Stomach (tissue), 9 donors: Measurements from ENCODE around the gene CSF2. TPM values are rescaled to one million over a fixed set of nuclear protein-coding genes. Genes with fewer than 3 reads are reported as not detected.

Source experiments
- DNase-seq, 2 donors: peaks; one replicate each; pipeline versions ENCODE4 v3.0.0 to v3.0.0-alpha.2; 2013 to 2019
- H3K27ac ChIP-seq, 5 donors: fragments of 200-600 bp in 4 of 5; sonication (generic) in 4 of 5; one replicate each; pipeline ENCODE4 v1.5.1; 2013 to 2019; ENCODE audit warnings: mild to moderate bottlenecking in 1 of 5, moderate library complexity in 1 of 5
- H3K27me3 ChIP-seq, 3 donors: fragments of 200-600 bp; sonication (generic); one replicate each; pipeline ENCODE4 v1.5.1; 2017 to 2019; ENCODE audit warnings: mixed run types in 1 of 3
- H3K36me3 ChIP-seq, 4 donors: fragments of 200-600 bp; sonication (generic); 1 replicate in 3 of 4; 2 replicates in 1 of 4; pipeline ENCODE4 v1.5.1; 2016 to 2019
- H3K4me1 ChIP-seq, 4 donors: fragments of 200-600 bp; sonication (generic); one replicate each; pipeline ENCODE4 v1.5.1; 2016 to 2019
- H3K4me3 ChIP-seq, 4 donors: fragments of 200-600 bp; sonication (generic) in 3 of 4; one replicate each; pipeline ENCODE4 v1.5.1; 2016 to 2019; ENCODE audit warnings: mild to moderate bottlenecking in 1 of 4
- H3K9me3 ChIP-seq, 4 donors: fragments of 200-600 bp; sonication (generic); one replicate each; pipeline ENCODE4 v1.5.1; 2016 to 2019
- CTCF ChIP-seq, 7 experiments: fragments of 450-650 bp in 4 of 7; fragments of 200-600 bp in 3 of 7; sonication (generic) in 3 of 7; IDR thresholded peaks; one replicate each; pipeline ENCODE4 v1.5.1; 2016 to 2019; ENCODE audit warnings: antibody characterized with exemption in 7 of 7, control low read depth in 2 of 7, mild to moderate bottlenecking in 1 of 7
- EP300 ChIP-seq: sonication (generic); formaldehyde crosslinking; IDR thresholded peaks from one replicate; pipeline ENCODE4 v1.6.1; 2017; ENCODE audit warnings: antibody characterized with exemption
- POLR2A ChIP-seq, 4 donors: fragments of 450-650 bp; IDR thresholded peaks; one replicate each; pipeline ENCODE4 v1.6.1; 2016; ENCODE audit warnings: antibody characterized with exemption in 4 of 4, control low read depth in 2 of 4, mild to moderate bottlenecking in 1 of 4, moderate library complexity in 1 of 4
- POLR2AphosphoS5 ChIP-seq, 3 donors: sonication (generic); formaldehyde crosslinking; IDR thresholded peaks; one replicate each; pipeline ENCODE4 v1.6.1; 2016; ENCODE audit warnings: antibody characterized with exemption in 3 of 3
- WGBS, 5 donors: extraction: QIAGEN DNeasy Blood & Tissue Kit in 3 of 5; methylation state at CpG; one replicate each; pipeline versions ENCODE4 v1.1.5 to v1.1.7; 2013 to 2018; 5-methylcytosine and 5-hydroxymethylcytosine counted together
- intact Hi-C: fragments of 100-400 bp; cut with DNase I; formaldehyde crosslinking; loops from one replicate; pipeline ENCODE4 v1.15.1; 2023; ENCODE audit warnings: low total_unique reads
- polyA plus RNA-seq, 3 donors: library from polyadenylated mRNA; stranded (reverse); fragments of 200-250 nt; gene quantifications; one replicate each; pipeline ENCODE4 v1.2.3, GENCODE V29; 2013
- total RNA-seq, 5 donors: library from RNA; depleted of rRNA; stranded (reverse); fragments of >200 nt; gene quantifications; one replicate each; pipeline versions ENCODE4 v1.1.0 to v1.2.3, GENCODE V29; 2014 to 2016
- donor health status: healthy with polysubstance abuse.
- donor health status: Bipolar disorder and iron deficiency.
- donor health status: healthy.

CSF2 gene
- total and polyA plus RNA-seq, 8 donors: not detected

GRCh38 chr5:132094393-132095076 is 20.9 kb downstream of the CSF2 start:
- no peaks in the 10 kb centered on the region for H3K4me1 ChIP-seq
- 61 to 80% (median 70%) methylated on average over 10 to 12 of the region's 12 CpGs for WGBS, 5 donors
- H3K9me3 ChIP-seq: no peaks in the 10 kb centered on the region
- H3K4me3 ChIP-seq: no peak overlapping the region
- no peaks in the 10 kb centered on the region for H3K36me3 ChIP-seq
- TF ChIP-seq POLR2AphosphoS5 (IDR thresholded peaks at IDR 0.05): no peak
- TF ChIP-seq EP300: no peak
- TF ChIP-seq POLR2A (IDR thresholded peaks at IDR 0.05): no peak
- TF ChIP-seq CTCF (IDR thresholded peaks at IDR 0.05): no peak
- no peak for DNase-seq
- intact Hi-C loops: no loop called here
- no peak overlapping the region for H3K27ac ChIP-seq
- no peaks in the 10 kb centered on the region for H3K27me3 ChIP-seq

GRCh38 chr5:132095077-132095410 is 21.5 kb downstream of the CSF2 start:
- whole genome bisulfite sequencing, 5 donors: 78 to 100% (median 92%) methylated on average over 2 of the region's 2 CpGs
- no peak for DNase-seq
- Histone ChIP-seq H3K4me3 (no peak overlapping the region), H3K4me1 (no peaks in the 10 kb centered on the region), H3K9me3 (no peaks in the 10 kb centered on the region), H3K27ac (no peak overlapping the region), H3K27me3 (no peaks in the 10 kb centered on the region), H3K36me3 (no peaks in the 10 kb centered on the region)
- intact Hi-C loops: no loop called here
- TF ChIP-seq POLR2AphosphoS5 (IDR thresholded peaks at IDR 0.05): no peak
- no peak for TF ChIP-seq EP300
- no peak for TF ChIP-seq CTCF (IDR thresholded peaks at IDR 0.05)
- no peak for TF ChIP-seq POLR2A (IDR thresholded peaks at IDR 0.05)

GRCh38 chr5:132095424-132095972 is 21.9 kb downstream of the CSF2 start:
- Histone ChIP-seq H3K36me3 (no peaks in the 10 kb centered on the region), H3K9me3 (no peaks in the 10 kb centered on the region), H3K27ac (no peak overlapping the region), H3K4me3 (no peak overlapping the region), H3K27me3 (no peaks in the 10 kb centered on the region), H3K4me1 (no peaks in the 10 kb centered on the region)
- 49 to 74% (median 67%) methylated on average over 6 of the region's 6 CpGs for WGBS, 5 donors
- intact Hi-C loops: no loop called here
- no peak for TF ChIP-seq EP300
- no peak for TF ChIP-seq POLR2AphosphoS5 (IDR thresholded peaks at IDR 0.05)
- TF ChIP-seq CTCF (IDR thresholded peaks at IDR 0.05): no peak
- no peak for TF ChIP-seq POLR2A (IDR thresholded peaks at IDR 0.05)
- DNase-seq: no peak

- no peak overlapping the region for H3K4me3 ChIP-seq
- H3K36me3 ChIP-seq: no peaks in the 10 kb centered on the region
- no peaks in the 10 kb centered on the region for H3K9me3 ChIP-seq
- no peaks in the 10 kb centered on the region for H3K27me3 ChIP-seq
- H3K27ac ChIP-seq: no peak overlapping the region
- no peak for DNase-seq
- H3K4me1 ChIP-seq: no peaks in the 10 kb centered on the region
- no peak for TF ChIP-seq EP300
- TF ChIP-seq POLR2A (IDR thresholded peaks at IDR 0.05): no peak
- no peak for TF ChIP-seq CTCF (IDR thresholded peaks at IDR 0.05)
- TF ChIP-seq POLR2AphosphoS5 (IDR thresholded peaks at IDR 0.05): no peak
- 77 to 93% (median 82%) methylated on average over 2 to 3 of the region's 3 CpGs for WGBS, 5 donors
- intact Hi-C loops: no loop called here
These were observed 23.3 kb downstream of the CSF2 start for GRCh38 chr5:132096904-132097303.
